GM06990 (cell line): ENCODE results near the gene SLC22A4.
A peak's percentile ranks its signal among the peaks of the same experiment; 100 is the strongest.

Experiments used
- DNase-seq: peaks from one replicate; pipeline ENCODE4 v3.0.0-alpha.2; 2011; ENCODE audit not compliant: insufficient read length; ENCODE audit errors: extremely low read depth
- H3K27me3 ChIP-seq: replicated peaks from 2 replicates; pipeline ENCODE4 v1.6.0; 2011; ENCODE audit warnings: low read length; ENCODE audit not compliant: control insufficient read depth, insufficient read depth
- H3K36me3 ChIP-seq: 2 replicates; pipeline ENCODE4 v1.5.1; 2011; ENCODE audit warnings: low read length; ENCODE audit not compliant: control insufficient read depth, insufficient read depth
- H3K4me3 ChIP-seq: replicated peaks from 2 replicates; pipeline ENCODE4 v1.5.1; 2011; ENCODE audit warnings: low read depth, mild to moderate bottlenecking, control low read depth, low read length
- TF ChIP-seq, protein P1 (sequence below): IDR thresholded peaks from 2 replicates; pipeline ENCODE4 v1.5.1; 2011; ENCODE audit warnings: low read length, control low read depth, mild to moderate bottlenecking, inconsistent platforms; ENCODE audit not compliant: insufficient read depth, poor library complexity, severe bottlenecking

Gene SLC22A4

DNA sequence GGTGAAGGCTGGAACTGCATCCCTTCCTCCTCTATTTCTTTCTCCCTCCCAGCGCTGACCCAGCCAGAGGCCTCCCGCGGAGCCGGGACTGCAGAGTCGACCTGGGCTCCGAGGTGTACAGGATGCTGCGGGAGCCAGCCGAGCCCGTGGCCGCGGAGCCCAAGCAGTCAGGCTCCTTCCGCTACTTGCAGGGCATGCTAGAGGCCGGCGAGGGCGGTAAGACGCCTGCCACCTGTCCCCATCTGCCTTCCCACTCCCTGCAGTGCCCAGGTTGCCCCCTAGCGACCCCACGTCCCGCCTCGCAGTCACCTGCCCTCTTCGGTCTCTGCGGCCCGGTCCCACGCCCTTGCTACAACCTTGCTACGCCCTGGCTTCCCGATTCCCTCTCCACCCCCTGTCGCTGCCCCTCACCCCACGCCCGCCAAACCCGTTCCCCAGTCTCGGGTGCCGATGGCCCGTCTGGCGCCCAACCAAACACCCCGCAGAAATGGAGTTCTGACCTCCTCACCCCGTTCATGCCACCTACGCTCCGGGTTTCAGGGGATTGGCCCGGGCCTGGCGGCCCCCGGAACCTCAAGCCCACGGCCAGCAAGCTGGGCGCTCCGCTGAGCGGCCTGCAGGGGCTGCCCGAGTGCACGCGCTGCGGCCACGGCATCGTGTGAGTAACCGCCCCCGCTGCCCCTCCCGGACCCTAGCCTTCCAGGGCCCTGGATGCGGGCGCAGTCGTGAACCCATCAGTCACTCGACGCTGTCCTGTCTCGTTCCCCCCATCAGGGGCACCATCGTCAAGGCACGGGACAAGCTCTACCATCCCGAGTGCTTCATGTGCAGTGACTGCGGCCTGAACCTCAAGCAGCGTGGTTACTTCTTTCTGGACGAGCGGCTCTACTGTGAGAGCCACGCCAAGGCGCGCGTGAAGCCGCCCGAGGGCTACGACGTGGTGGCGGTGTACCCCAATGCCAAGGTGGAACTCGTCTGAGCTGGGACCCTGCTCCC lies 22.6 kb upstream of the SLC22A4 start:
- Histone ChIP-seq H3K4me3 (no peak overlapping the region), H3K27me3 (no peaks in the 10 kb centered on the region; the same call in 1 of the 2 replicates), H3K36me3 (no peaks in the 10 kb centered on the region)
- no peak for DNase-seq
- TF ChIP-seq, protein P1, sequence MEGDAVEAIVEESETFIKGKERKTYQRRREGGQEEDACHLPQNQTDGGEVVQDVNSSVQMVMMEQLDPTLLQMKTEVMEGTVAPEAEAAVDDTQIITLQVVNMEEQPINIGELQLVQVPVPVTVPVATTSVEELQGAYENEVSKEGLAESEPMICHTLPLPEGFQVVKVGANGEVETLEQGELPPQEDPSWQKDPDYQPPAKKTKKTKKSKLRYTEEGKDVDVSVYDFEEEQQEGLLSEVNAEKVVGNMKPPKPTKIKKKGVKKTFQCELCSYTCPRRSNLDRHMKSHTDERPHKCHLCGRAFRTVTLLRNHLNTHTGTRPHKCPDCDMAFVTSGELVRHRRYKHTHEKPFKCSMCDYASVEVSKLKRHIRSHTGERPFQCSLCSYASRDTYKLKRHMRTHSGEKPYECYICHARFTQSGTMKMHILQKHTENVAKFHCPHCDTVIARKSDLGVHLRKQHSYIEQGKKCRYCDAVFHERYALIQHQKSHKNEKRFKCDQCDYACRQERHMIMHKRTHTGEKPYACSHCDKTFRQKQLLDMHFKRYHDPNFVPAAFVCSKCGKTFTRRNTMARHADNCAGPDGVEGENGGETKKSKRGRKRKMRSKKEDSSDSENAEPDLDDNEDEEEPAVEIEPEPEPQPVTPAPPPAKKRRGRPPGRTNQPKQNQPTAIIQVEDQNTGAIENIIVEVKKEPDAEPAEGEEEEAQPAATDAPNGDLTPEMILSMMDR: no peak

- H3K36me3 ChIP-seq: no peaks in the 10 kb centered on the region
- H3K4me3 ChIP-seq: no peak overlapping the region
- H3K27me3 ChIP-seq: no peaks in the 10 kb centered on the region; the same call in 1 of the 2 replicates
- TF ChIP-seq, protein P1: peak; percentile 86
- no peak for DNase-seq
These were observed 21.6 kb upstream of the SLC22A4 start for GRCh38 chr5:132272311-132273210.

- no peak for DNase-seq
- H3K36me3 ChIP-seq: no peaks in the 10 kb centered on the region
- H3K27me3 ChIP-seq: no peaks in the 10 kb centered on the region; the same call in 1 of the 2 replicates
- H3K4me3 ChIP-seq: no peak overlapping the region
- TF ChIP-seq, protein P1: no peak
These were observed 20.6 kb upstream of the SLC22A4 start for GRCh38 chr5:132273631-132274030.

GRCh38 chr5:132274050-132274792 lies 20.0 kb upstream of the SLC22A4 start:
- TF ChIP-seq, protein P1: no peak
- Histone ChIP-seq H3K4me3 (no peak overlapping the region), H3K36me3 (no peaks in the 10 kb centered on the region), H3K27me3 (no peaks in the 10 kb centered on the region; the same call in 1 of the 2 replicates)
- DNase-seq: no peak

DNA sequence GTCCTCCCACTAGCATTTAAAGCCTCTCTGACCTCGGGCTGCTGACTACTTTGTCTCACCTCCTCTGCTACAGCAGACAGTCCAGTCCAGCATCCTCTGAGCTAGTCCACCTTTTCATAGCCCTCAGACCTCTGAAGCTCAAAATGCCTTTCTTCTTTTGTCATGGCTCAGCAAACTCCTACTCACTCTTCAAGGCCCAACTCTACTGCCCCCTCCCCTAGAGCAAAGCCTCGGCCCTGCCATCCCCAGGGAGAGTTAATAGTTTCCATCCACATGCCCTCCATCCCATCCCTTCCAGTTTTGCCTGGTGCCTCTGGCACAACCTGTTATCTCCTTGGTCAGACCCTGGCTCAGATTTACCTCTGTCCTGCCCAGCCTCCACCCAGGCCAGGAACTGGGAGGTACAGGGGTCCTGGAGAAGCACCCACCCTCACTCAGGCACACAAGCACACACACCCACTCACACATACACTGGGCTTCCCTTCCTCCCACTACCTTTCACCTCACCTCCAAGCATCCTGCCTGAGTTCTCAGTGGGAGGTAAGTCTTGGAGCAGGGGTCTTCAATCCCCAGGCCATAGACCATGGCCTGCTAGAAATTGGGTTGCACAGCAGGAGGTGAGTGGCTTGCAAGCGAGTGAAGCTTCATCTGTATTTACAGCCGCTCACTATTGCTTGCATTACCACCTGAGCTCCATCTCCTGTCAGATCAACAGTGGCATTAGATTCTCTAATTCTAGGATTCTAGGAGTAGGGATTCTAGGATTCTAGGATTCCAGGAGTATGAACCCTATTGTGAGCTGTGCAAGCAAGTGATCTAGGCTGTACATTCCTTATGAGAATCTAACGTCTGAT lies 18.6 kb upstream of the SLC22A4 start:
- H3K4me3 ChIP-seq: no peak overlapping the region
- H3K27me3 ChIP-seq: no peaks in the 10 kb centered on the region; the same call in 1 of the 2 replicates
- TF ChIP-seq, protein P1: no peak
- DNase-seq: no peak
- no peaks in the 10 kb centered on the region for H3K36me3 ChIP-seq
